NCI-H526 (cell line): Measurements from ENCODE around the gene SNRPA.
A peak's percentile ranks its signal among the peaks of the same experiment; 100 is the strongest.
"Not testable (repeated sequence)": the region's sequence is repeated elsewhere in the genome, so short reads cannot be mapped to it uniquely, and the experiment has no call there.

Experiments
- DNase-seq, 2 experiments: peaks; one replicate each; lab custom pipeline; 2025; lab: John Stamatoyannopoulos, UW

The SNRPA gene

DNA sequence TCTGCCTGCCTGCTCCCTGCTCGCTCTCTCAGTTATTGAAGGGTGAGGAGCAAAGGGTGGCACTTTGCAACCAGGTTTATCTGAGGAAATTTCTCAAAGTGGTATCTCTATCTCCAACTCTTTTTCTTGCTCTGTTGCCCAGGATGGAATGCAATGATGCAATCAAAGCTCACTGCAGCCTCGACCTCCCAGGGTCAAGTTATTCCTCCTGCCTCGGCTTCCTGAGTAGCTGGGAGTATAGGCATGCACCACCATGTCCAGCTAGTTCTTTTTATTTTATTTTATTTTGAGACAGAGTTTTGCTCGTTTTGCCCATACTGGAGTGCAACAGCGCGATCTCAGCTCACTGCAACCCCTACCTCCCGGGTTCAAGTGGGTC is 5.6 kb upstream of the SNRPA start:
- no peak for DNase-seq

DNA sequence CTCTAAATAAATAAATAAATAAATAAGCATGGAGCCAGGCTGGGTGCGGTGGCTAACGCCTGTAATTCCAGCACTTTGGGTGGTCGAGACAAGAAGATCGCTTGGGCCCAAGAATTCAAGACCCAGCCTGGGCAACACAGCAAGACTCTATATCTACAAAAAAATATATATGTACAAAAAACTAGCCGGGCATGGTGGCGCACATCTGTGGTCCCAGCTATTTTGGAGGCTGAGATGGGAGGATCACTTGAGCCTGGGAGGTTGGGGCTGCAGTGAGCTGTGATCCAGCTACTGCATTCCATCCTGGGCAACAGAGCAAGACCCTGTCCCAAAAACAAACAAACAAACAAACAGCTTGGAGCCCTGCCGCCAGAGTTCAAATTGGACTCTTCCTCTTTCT is 3.5 kb upstream of the SNRPA start:
- no peak for DNase-seq

DNA sequence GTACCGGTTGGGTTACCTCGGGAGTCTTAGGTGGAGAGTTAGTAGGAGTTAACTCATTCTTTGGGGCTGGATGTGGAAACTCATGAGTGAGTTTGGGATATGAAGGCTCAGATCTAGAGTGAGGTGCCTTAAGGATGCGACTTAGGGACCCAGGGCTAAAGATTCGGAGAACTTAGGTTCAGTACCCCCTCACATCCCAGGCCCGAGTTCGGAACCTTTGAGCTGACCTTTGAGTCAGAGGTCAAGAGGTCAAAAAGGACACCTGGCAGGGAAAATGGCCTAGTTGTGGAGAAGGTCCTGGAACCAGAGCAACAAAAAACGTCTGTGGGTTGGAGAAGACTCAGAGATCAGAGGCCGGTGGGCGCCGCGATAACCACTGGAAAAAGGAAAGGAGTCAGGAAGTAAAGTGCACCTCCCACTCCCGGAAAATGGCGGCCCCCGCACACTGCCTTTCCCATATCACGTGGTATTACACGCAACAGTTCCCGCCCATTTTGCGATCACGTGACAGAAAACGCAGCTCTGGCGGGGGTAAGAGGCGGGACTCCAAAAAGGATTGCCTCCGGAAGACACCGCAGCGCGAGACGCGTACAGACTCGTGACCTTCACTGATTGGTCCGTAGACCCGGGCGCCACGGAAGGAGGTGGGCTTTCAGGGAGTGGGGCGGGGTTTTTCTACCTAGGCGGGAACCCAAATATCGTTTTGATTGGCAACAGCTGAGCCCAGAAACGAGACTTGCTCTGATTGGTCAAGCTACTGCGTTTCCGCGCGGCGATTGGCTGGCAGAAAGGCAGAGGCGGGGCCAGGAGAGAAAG is 737 bp upstream of the SNRPA start, which contains the start of gene ACTMAP:
Gene ACTMAP (minus strand): TSS at position 420 of the 816 bp plus-strand sequence. CDS start 674 bp downstream, outside the sequence.
- DNase-seq: peak; percentile 100

DNA sequence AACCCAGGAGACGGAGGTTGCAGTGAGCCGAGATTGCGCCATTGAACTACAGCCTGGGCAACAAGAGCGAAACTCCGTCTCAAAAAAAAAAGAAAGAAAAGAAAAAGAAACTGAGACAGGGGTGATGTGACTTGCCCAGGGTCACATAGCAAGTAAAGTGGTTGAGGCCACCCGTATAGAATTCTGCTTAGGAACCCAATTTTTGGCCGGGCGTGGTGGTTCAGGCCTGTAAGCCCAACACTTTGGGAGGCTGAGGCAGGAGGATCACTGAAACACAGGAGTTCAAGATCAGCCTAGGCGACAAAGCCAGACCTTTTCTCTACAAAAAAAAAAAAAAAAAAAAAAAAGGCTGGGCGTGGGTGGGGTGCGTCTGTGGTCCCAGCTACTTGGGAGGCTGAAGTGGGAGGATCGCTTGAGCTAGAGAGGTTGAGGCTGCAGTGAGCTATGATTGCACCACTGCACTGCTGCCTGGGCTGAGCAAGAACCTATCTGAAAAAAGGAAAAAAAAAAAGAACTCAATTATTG is 1.3 kb downstream of the SNRPA start:
- DNase-seq: no peak

DNA sequence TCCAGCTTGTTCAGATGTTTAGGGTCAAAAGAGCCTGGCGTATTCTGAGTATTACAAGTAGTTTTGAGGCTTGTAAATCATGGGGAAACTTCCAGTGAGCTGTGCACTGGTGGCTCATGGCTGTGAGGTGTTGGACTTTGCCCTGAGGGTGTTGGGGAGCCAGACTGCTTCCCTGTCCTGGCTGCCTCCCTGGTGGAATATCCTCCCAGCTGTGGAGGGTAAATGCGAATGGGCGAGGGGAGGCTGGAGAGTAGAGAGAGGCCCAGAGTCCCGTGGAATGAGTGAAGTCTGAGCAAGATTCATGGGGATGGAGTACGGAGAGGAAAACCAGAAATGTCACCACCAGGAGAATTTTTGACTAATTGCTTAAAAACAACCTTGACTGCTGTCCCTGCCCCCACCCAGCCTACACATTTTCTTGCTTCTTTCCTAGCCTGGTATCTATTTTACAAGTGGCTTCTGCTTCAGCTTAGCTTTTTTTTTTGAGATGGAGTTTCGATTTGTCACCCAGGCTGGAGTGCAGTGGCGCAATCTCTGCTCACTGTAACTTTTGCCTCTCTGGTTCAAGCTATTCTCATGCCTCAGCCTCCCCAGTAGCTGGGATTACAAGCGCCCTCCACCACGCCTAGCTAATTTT is 3.7 kb downstream of the SNRPA start:
- peak in 1 of 2 experiments; percentile 21 for DNase-seq

DNA sequence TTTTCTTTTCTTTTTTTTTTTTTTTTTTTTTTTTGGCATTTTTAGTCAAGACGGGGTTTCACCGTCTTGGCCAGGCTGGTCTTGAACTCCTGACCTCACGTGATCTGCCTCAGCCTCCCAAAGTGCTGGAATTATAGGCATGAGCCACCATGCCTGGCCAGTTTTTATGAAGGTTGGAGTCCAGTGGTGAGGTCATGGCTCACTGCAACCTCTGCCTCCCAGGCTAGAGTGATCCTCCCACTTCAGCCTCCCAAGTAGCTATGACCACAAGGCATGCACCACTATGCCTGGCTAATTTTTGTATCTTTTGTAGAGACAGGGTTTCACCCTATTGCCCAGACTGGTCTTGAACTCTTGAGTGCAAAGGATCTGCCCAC is 4.2 kb downstream of the SNRPA start:
- DNase-seq: no peak

DNA sequence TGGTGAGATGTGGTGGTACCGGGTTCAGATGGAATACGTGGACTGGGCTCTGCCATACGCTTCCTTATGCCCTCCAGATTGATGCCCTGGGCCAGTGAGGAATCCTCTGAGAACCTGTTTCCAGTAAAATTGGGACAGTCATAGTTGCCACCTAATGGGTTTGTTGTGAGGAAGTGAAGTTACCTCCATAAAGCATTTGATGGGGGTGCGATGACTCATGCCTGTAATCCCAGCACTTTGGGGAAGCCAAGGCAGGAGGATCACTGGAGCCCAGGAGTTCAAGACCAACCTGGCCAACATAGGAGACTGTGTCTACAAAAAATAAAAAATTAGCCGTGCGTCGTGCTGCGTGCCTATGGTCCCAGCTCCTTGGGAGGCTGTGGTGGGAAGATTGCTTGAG is 4.8 kb downstream of the SNRPA start:
- DNase-seq: no peak

DNA sequence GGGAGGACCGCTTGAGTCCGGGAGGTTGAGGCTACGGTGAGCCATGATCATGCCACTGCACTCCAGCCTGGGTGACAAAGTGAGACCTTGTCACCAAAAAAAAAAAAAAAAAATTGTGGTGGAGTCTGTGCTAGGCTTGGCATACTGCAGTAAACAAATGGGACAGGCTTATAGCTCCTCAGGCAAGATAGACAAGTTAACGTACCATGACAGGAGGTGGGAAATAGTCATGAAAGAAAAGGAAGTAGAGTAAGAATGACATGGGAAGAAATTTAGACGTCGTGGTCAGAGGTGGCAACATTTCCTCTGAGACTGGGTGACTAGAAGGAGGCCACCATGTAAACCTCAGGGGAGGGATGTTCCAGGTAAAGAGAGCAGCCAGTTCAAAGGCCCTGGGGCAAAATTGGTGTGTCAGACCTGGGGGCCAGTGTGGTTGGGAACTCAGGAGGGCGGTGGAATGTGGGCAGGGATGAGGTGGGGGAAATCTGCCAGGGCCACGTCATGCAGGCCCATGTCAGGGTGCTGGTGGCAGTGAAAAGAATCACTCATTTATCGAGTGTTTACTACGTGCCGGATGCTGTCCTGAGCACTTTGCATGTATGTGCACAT is 5.6 kb downstream of the SNRPA start:
- no peak for DNase-seq

DNA sequence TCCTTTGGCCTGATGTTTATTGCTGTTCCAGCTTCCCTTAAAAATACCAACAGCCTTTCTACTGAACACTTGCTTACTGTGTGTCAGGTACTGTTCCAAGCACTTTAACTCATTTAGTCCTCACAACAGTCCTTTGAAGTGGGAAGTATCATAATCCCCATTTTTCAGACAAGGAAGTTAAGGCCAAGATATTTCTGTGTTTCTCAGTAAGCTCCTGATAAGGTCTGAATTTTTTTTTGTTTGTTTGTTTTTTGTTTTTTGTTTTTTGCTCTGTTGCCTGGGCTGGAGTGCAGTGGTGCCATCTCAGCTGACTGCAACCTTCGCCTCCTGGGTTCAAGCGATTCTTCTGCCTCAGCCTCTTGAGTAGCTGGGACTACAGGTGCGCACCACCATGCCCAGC is 7.5 kb downstream of the SNRPA start:
- DNase-seq: no peak

DNA sequence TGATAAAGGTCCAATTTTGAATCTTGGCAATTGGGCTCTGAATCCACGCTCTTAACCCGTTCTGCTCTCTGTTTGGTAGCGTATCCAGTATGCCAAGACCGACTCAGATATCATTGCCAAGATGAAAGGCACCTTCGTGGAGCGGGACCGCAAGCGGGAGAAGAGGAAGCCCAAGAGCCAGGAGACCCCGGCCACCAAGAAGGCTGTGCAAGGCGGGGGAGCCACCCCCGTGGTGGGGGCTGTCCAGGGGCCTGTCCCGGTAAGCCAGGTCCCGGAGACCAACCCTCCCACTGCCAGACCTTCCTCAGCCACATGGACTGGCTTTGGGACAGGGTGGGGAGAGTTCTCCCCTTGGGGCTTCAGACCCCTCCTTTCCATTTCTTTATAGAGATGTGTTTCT is 8.3 kb downstream of the SNRPA start:
- no peak for DNase-seq

DNA sequence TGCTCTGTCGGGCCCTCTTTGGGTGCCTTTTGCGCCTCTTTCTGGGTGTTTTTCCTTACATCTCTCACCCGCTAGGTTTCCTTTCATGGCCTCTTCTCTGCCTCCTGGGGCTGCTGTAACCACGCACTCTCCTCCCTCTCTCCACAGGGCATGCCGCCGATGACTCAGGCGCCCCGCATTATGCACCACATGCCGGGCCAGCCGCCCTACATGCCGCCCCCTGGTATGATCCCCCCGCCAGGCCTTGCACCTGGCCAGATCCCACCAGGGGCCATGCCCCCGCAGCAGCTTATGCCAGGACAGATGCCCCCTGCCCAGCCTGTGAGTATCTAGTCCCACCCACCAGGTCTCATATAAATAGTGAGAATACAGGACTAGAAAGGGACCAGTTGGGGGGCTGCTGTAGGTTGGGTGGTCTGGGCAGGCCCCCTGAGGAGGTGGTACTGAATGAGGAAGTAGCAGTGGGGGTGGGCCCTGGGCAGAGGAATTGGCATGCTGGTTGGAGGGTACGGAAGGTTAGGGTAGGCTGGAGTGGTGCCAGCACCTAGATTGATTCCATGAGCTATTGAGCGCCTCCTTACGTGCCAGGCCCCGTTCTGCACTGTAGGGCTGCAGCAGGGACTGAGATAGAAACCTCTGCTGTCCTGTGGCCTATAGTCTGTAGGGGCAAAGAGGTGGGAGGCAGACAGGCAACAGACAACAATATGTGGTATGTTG is 11.9 kb downstream of the SNRPA start:
- DNase-seq: no peak

DNA sequence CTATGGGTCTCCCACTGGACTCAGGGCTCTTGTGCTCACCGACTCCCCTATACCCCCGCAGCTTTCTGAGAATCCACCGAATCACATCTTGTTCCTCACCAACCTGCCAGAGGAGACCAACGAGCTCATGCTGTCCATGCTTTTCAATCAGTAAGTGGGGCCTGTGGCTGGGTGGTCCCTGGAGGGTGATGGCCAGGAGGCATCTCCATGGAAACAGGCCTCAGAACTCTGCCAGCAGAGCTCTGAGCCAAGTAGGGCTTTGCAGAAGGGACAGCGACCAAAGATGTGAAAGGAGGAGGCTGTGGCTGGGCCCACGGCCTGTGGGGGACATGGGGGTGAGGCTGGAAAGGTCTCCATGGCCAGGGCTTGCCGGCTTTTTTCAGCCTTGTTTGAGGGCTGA is 12.5 kb downstream of the SNRPA start:
- DNase-seq: no peak

DNA sequence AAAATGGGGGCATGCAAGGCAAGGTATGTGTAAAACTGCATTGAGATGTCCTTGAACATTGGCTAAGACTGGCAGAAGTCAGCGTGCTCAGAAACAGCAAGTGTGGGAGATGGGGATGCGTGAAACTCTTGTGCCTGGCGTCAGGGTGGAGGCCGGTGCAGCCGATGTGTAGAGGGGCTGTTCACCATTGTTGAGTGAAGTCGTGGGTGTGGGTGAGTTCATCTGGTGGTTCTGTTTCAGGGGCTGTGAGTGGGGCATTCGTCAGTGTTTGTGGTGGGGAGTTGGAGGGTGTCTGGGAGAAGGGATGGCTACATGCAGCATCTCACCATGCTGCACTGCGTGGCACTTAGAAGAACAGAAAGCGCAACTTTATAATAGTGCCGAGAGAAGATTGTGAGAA is 13.0 kb downstream of the SNRPA start:
- no peak for DNase-seq

DNA sequence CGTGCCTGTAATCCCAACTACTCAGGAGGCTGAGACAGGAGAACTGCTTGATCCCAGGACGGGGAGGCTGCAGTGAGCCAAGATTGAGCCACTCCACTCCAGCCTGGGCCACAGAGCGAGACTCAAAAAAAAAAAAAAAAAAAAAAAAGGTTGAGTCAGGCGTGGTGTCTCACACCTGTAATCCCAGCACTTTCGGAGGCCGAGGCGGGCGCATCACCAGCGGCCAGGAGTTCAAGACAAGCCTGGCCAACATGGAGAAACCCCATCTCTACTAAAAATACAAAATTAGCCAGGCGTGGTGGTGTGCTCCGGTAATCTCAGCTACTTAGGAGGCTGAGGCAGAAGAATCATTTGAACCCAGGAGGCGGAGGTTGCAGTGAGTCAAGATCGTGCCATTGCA is 15.4 kb downstream of the SNRPA start:
- not testable (repeated sequence) for DNase-seq

DNA sequence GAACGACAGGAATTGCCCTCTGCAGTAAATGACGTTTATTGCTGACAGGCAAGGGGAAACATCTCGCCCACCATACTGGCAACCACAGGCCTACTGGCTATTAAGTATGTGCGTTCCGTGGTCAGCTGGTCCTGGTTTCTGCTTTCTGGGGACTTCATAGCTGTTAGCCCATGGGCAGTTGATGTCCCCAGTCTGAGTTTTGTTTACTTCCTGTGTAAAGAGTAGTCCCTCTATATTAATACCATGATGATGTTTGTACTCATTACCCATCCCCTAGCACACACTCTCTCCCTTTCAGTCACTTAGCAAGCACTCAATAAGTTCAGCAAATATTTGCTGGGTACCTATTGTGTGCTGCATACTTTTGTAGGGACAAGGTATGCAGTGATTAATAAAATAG is 17.9 kb downstream of the SNRPA start:
- no peak for DNase-seq

DNA sequence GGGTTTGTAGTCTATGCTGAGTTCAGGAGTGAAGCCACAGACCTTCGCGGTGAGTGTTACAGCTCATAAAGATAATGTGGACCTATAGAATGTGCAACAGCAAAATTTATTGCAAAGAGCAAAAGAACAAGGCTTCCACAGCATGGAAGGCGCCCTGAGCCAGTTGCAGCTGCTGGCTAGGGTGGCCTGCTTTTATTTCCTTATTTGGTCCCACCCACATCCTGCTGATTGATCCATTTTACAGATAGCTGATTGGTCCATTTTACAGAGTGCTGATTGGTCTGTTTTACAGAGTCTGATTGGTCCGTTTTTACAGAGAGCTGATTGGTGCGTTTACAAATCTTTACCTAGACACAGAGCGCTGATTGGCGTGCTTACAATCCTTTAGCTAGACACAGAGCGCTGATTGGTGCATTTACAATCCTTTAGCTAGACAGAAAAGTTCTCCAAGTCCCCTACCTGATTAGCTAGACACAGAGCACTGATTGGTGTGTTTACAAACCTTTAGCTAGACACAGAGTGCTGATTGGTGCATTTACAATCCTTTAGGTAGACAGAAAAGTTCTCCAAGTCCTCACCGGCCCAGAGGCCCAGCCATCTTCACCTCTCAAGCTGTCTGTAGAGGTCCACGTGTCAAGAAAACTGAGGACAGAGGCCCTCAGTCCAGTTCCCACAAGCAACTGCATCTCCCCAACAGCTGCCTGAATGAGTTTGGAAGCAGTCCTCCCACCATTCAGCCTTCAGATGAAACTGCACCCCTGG is 20.3 kb downstream of the SNRPA start:
- DNase-seq: not testable (repeated sequence)

DNA sequence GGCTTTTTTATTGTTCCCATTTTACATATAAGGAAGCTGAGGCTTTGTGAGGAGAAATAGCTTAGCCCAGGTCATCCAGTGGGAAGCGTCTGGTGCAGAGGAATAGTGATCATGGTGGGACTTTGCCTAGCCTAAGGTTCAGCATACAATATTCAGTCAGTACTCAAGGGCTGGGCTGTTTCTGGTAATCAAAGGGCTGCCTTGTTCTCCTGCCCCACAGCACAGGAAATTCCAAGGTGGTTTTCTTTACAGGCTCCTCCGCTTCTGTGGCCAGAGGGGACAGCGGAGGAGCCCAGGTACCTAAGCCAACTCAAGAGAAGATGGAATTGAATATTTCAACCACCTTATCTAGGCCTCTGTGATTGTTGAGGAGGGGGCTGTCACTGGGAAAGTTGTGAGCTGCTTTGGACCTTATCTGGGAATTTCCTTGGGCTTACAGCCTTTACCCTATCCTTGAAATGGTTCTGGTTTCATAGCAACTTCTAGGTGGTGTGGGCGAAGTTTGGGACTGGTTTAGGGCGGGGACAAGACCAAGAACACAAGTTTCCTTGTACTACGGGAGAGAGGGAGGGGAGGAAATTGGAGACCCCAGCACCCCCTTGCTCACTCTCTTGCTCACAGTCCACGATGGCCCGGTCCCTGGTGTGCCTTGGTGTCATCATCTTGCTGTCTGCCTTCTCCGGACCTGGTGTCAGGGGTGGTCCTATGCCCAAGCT is 24.1 kb downstream of the SNRPA start, which contains the start of gene MIA:
Gene MIA (plus strand): TSS at position 606 of the 716 bp plus-strand sequence. CDS start 22 bp downstream, at position 628.
- no peak for DNase-seq

DNA sequence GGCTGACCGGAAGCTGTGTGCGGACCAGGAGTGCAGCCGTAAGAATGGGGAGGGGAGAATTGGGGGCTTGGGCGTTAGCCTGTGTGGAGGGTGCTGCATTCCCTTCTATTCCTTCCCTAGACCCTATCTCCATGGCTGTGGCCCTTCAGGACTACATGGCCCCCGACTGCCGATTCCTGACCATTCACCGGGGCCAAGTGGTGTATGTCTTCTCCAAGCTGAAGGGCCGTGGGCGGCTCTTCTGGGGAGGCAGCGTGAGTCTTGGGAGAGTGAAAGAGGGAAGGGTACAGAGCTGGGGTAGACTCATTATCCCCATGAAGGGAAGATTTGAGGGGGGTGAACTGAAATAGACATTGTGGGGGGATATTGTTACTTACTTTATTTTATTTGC is 24.6 kb downstream of the SNRPA start:
- DNase-seq: no peak

DNA sequence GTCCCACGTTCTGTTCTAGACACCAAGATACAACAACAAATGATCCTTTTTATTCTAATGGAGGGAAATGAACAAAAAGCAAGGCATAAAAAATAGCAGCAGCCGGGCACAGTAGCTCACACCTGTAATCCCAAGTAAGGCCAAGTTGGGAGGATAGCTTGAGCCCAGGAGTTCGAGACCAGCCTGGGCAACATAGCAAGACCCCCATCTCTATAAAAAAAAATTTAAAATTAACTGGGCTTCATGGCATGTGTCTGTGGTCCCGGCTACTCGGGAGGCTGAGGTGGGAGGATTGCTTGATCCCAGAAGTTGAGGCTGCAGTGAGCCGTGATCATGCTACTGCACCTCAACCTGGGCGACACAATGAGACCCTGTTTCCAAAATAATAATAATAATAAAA is 25.4 kb downstream of the SNRPA start:
- DNase-seq: no peak

DNA sequence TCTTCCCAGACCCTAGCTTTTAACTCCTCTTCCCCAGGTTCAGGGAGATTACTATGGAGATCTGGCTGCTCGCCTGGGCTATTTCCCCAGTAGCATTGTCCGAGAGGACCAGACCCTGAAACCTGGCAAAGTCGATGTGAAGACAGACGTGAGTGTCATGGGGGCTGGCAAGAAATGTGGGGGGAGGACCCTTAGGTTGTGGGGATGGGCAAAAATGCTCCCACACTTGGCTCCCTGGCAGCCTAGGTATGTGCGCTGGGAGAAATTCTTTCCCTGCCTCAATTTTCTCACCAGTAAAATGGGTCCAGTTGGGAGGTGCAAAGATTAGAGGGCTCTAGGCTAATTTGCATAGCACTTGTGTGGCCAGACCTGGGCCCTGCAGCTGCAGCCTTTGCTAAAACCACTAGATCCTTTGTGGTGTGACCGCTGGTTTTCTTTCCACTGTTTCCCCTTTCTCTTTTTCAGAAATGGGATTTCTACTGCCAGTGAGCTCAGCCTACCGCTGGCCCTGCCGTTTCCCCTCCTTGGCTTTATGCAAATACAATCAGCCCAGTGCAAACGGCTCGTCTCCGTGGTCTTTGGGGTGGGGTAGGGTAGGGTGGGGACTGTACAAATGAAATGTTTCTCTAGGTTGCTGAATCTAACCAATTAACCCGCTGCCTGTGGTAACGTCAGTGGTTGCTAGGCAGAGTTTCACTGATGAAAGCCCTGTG is 26.1 kb downstream of the SNRPA start:
- DNase-seq: peak; percentile 99
